ENCODE measurements around the gene FBXO31. TPM values are rescaled to one million over a fixed set of nuclear protein-coding genes. Genes with fewer than 3 reads are reported as not detected.

The FBXO31 gene
- total and polyA plus RNA-seq, 9 of the 15 experiments (the other 6 are each of a cell fraction or from before 2014, with no cell fraction given), result 0.18 to 33.3 (median 10.9) TPM

GRCh38 chr16:87295259-87295658, 88.3 kb downstream of the FBXO31 start (continued):
- TF ChIP-seq MAFG (tag; conservative IDR thresholded peaks at IDR 0.05), result no peak
- no peak for TF ChIP-seq TRIM24 (IDR thresholded peaks at IDR 0.05)
- no peak for TF ChIP-seq CREB3L1 (IDR thresholded peaks at IDR 0.05; ENCODE audit: borderline replicate concordance, low read depth)
- no peak for TF ChIP-seq ZNF165 (CRISPR knock-in tag; IDR thresholded peaks at IDR 0.05; ENCODE audit: borderline replicate concordance)
- no peak for TF ChIP-seq ATF3 (IDR thresholded peaks at IDR 0.05)
- TF ChIP-seq ATF3 (CRISPR knock-in tag; conservative IDR thresholded peaks at IDR 0.05), result no peak
- no peak for TF ChIP-seq SMARCA4 (IDR thresholded peaks at IDR 0.05)
- TF ChIP-seq BCOR (IDR thresholded peaks at IDR 0.05), result 0 out of 2 replicates have a peak, but pooled peaks have one; percentile 35
- TF ChIP-seq TCF7 (IDR thresholded peaks at IDR 0.05; ENCODE audit: borderline replicate concordance), result no peak
- TF ChIP-seq MNT (conservative IDR thresholded peaks at IDR 0.05), result no peak
- no peak for TF ChIP-seq ADNP (tag; IDR thresholded peaks at IDR 0.05)
- no peak for TF ChIP-seq FOSL1 (tag; conservative IDR thresholded peaks at IDR 0.05)
- TF ChIP-seq SMARCA5 (IDR thresholded peaks at IDR 0.05), result no peak
- no peak for TF ChIP-seq FOXK1 (CRISPR knock-in tag; IDR thresholded peaks at IDR 0.05; ENCODE audit: borderline replicate concordance)
- TF ChIP-seq HDAC8 (tag; IDR thresholded peaks at IDR 0.05), result no peak
- no peak for TF ChIP-seq TAL1 (IDR thresholded peaks at IDR 0.05)
- TF ChIP-seq ELF4 (CRISPR knock-in tag; IDR thresholded peaks at IDR 0.05), result no peak
- TF ChIP-seq ZNF639 (CRISPR knock-in tag; conservative IDR thresholded peaks at IDR 0.05 in 1 of 2, IDR thresholded peaks at IDR 0.05 in 1 of 2), result no peak
- no peak for TF ChIP-seq KDM1A (IDR thresholded peaks at IDR 0.05)
- TF ChIP-seq RCOR1 (IDR thresholded peaks at IDR 0.05; ENCODE audit: borderline replicate concordance in 1 of 2, low read depth in 2 of 2, low read length in 2 of 2), result 0 out of 4 replicates have a peak, but pooled peaks of 1 of the 2 experiments have one; percentile 29
- TF ChIP-seq JUND (IDR thresholded peaks at IDR 0.05; ENCODE audit: borderline replicate concordance, low read depth, low read length), result peak; percentile 29; the same call in 1 of the 2 replicates
- TF ChIP-seq JUND (tag; IDR thresholded peaks at IDR 0.05; ENCODE audit: borderline replicate concordance, low read depth, low read length), result no peak
- TF ChIP-seq SMAD1 (IDR thresholded peaks at IDR 0.05; ENCODE audit: low read depth, low read length, partially characterized antibody), result no peak
- TF ChIP-seq POLR3G (IDR thresholded peaks at IDR 0.05; ENCODE audit: extremely low read depth, insufficient read length, insufficient replicate concordance), result no peak
- no peak for TF ChIP-seq TARDBP (IDR thresholded peaks at IDR 0.05)

Measured in K562 (cell line).